ENCODE measurements around the gene RPL39.
"Not testable (repeated sequence)": the region's sequence is repeated elsewhere in the genome, so short reads cannot be mapped to it uniquely, and the experiment has no call there.

The RPL39 gene

GRCh38 chrX:119816300-119816699 is 24.9 kb upstream of the RPL39 start:
- no peak for DNase-seq (ENCODE audit: low spot score)
- no peak for TF ChIP-seq CTCF (IDR thresholded peaks at IDR 0.05; ENCODE audit: borderline replicate concordance, control extremely low read depth, extremely low read depth, insufficient read depth, missing control alignments)
- in situ Hi-C loops (cut with MboI; ENCODE audit: low sequenced_read_pairs, unreplicated experiment), result no loop called here

GRCh38 chrX:119809185-119809666 is 17.8 kb upstream of the RPL39 start:
- DNase-seq (ENCODE audit: low spot score), result no peak
- in situ Hi-C loops (cut with MboI; ENCODE audit: low sequenced_read_pairs, unreplicated experiment), result no loop called here
- TF ChIP-seq CTCF (IDR thresholded peaks at IDR 0.05; ENCODE audit: borderline replicate concordance, control extremely low read depth, extremely low read depth, insufficient read depth, missing control alignments), result no peak

- in situ Hi-C loops (cut with MboI; ENCODE audit: low sequenced_read_pairs, unreplicated experiment); DNase-seq (ENCODE audit: low spot score): not testable (repeated sequence)
These were observed 17.0 kb upstream of the RPL39 start for GRCh38 chrX:119808461-119808860.

GRCh38 chrX:119802546-119802945 is 11.1 kb upstream of the RPL39 start:
- no peak for DNase-seq (ENCODE audit: low spot score)
- in situ Hi-C loops (cut with MboI; ENCODE audit: low sequenced_read_pairs, unreplicated experiment), result no loop called here
- no peak for TF ChIP-seq CTCF (IDR thresholded peaks at IDR 0.05; ENCODE audit: borderline replicate concordance, control extremely low read depth, extremely low read depth, insufficient read depth, missing control alignments)

- in situ Hi-C loops (cut with MboI; ENCODE audit: low sequenced_read_pairs, unreplicated experiment), result no loop called here
- no peak for TF ChIP-seq CTCF (IDR thresholded peaks at IDR 0.05; ENCODE audit: borderline replicate concordance, control extremely low read depth, extremely low read depth, insufficient read depth, missing control alignments)
- DNase-seq (ENCODE audit: low spot score), result no peak
These were observed 10.1 kb upstream of the RPL39 start for GRCh38 chrX:119801253-119802221.

- peak; percentile 26 for DNase-seq (ENCODE audit: low spot score)
- peak; percentile 20 for TF ChIP-seq CTCF (IDR thresholded peaks at IDR 0.05; ENCODE audit: borderline replicate concordance, control extremely low read depth, extremely low read depth, insufficient read depth, missing control alignments)
- in situ Hi-C loops (cut with MboI; ENCODE audit: low sequenced_read_pairs, unreplicated experiment), result loop anchor here (25.0 kb wide), 1 partner anchor 346 kb away; no protein-coding TSS in a partner anchor
These were observed 423 bp downstream of the RPL39 start for GRCh38 chrX:119790977-119791436.
